Mesendoderm (in vitro differentiated cells): ENCODE measurements around the gene CDH24.

Source experiments
- DNase-seq: peaks from one replicate; pipeline ENCODE4 v3.0.0; 2013
- H2AK5ac ChIP-seq: 2 replicates; pipeline ENCODE4 v1.6.1; 2013; ENCODE audit warnings: low read length, inconsistent platforms
- H2BK120ac ChIP-seq: 2 replicates; pipeline ENCODE4 v1.6.1; 2013; ENCODE audit warnings: low read depth, mild to moderate bottlenecking, low read length, moderate library complexity, mixed read lengths
- H2BK15ac ChIP-seq: replicated peaks from 2 replicates; pipeline ENCODE4 v1.6.1; 2013; ENCODE audit warnings: low read depth, mild to moderate bottlenecking, moderate library complexity
- H2BK5ac ChIP-seq: 2 replicates; pipeline ENCODE4 v1.6.1; 2013; ENCODE audit warnings: low read length, inconsistent platforms
- H3K18ac ChIP-seq: 2 replicates; pipeline ENCODE4 v1.6.1; 2013; ENCODE audit warnings: mild to moderate bottlenecking, low read length, mixed read lengths
- H3K23ac ChIP-seq: one replicate; pipeline ENCODE4 v1.6.1; 2013; ENCODE audit warnings: low read length
- H3K27ac ChIP-seq: 2 replicates; pipeline ENCODE4 v1.5.1; 2013; ENCODE audit warnings: low read depth, mild to moderate bottlenecking, inconsistent platforms, low read length, moderate library complexity
- H3K27me3 ChIP-seq: 2 replicates; pipeline ENCODE4 v1.6.1; 2013; ENCODE audit warnings: low read length, control low read depth, mild to moderate bottlenecking, inconsistent platforms; ENCODE audit not compliant: insufficient read depth, poor library complexity
- H3K36me3 ChIP-seq: 2 replicates; pipeline ENCODE4 v1.6.1; 2013; ENCODE audit warnings: low read length, inconsistent platforms; ENCODE audit not compliant: control insufficient read depth, insufficient read depth
- H3K4ac ChIP-seq: one replicate; pipeline ENCODE4 v1.6.1; 2013; ENCODE audit warnings: low read depth, mild to moderate bottlenecking, low read length, moderate library complexity
- H3K4me1 ChIP-seq: 2 replicates; pipeline ENCODE4 v1.6.1; 2013; ENCODE audit warnings: low read depth, low read length, inconsistent platforms; ENCODE audit not compliant: control insufficient read depth
- H3K4me2 ChIP-seq: 2 replicates; pipeline ENCODE4 v1.6.1; 2013; ENCODE audit warnings: low read length
- H3K4me3 ChIP-seq: 2 replicates; pipeline ENCODE4 v1.5.1; 2013; ENCODE audit warnings: mild to moderate bottlenecking, low read length
- H3K56ac ChIP-seq: one replicate; pipeline ENCODE4 v1.6.1; 2013; ENCODE audit warnings: low read length
- H3K79me1 ChIP-seq: 2 replicates; pipeline ENCODE4 v1.6.1; 2013; ENCODE audit warnings: low read length, inconsistent platforms
- H3K79me2 ChIP-seq: 2 replicates; pipeline ENCODE4 v1.6.1; 2013; ENCODE audit warnings: mild to moderate bottlenecking, low read length; ENCODE audit not compliant: control insufficient read depth, insufficient read depth
- H3K9ac ChIP-seq: 2 replicates; pipeline ENCODE4 v1.6.1; 2013; ENCODE audit warnings: low read length, inconsistent platforms
- H4K5ac ChIP-seq: one replicate; pipeline ENCODE4 v1.6.1; 2013; ENCODE audit warnings: low read length
- H4K8ac ChIP-seq: one replicate; pipeline ENCODE4 v1.6.1; 2013; ENCODE audit warnings: low read depth, mild to moderate bottlenecking, control low read depth, low read length, moderate library complexity
- WGBS: extraction: QIAGEN DNeasy Blood & Tissue Kit; methylation state at CpG from one replicate; pipeline ENCODE4 v1.1.7; 2013; ENCODE audit warnings: low lambda C conversion rate, missing lambda C conversion rate; ENCODE audit not compliant: insufficient coverage; ENCODE audit errors: extremely low coverage; 5-methylcytosine and 5-hydroxymethylcytosine counted together

The CDH24 gene

GRCh38 chr14:23041729-23042128 lies 15.6 kb downstream of the CDH24 start:
- no peaks in the 10 kb centered on the region for H3K27me3 ChIP-seq
- no peaks in the 10 kb centered on the region for H3K79me1 ChIP-seq
- DNase-seq = no peak
- no peak overlapping the region for H3K4me2 ChIP-seq
- no peak overlapping the region for H3K4ac ChIP-seq
- no CpG with 5 or more reads among the region's 8 CpGs for WGBS
- no peak overlapping the region for H4K8ac ChIP-seq
- H3K79me2 ChIP-seq = no peaks in the 10 kb centered on the region
- H3K56ac ChIP-seq = no peak overlapping the region
- H3K18ac ChIP-seq = no peak overlapping the region
- H3K4me3 ChIP-seq = no peak overlapping the region
- no peak overlapping the region for H2BK15ac ChIP-seq
- H2BK120ac ChIP-seq = no peak overlapping the region
- H3K36me3 ChIP-seq = no peaks in the 10 kb centered on the region
- no peak overlapping the region for H2AK5ac ChIP-seq
- H3K23ac ChIP-seq = no peak overlapping the region
- H2BK5ac ChIP-seq = no peak overlapping the region
- H3K4me1 ChIP-seq = peaks cover 4% of the 10 kb centered on the region
- no peak overlapping the region for H3K27ac ChIP-seq
- H4K5ac ChIP-seq = no peak overlapping the region
- no peak overlapping the region for H3K9ac ChIP-seq

GRCh38 chr14:23040100-23040499 lies 17.2 kb downstream of the CDH24 start:
- WGBS = no CpG with 5 or more reads among the region's 4 CpGs
- H2BK5ac ChIP-seq = no peak overlapping the region
- no peak overlapping the region for H2AK5ac ChIP-seq
- H3K4me3 ChIP-seq = no peak overlapping the region
- H3K4ac ChIP-seq = no peak overlapping the region
- H3K36me3 ChIP-seq = no peaks in the 10 kb centered on the region
- no peaks in the 10 kb centered on the region for H3K79me1 ChIP-seq
- H3K56ac ChIP-seq = no peak overlapping the region
- H2BK120ac ChIP-seq = no peak overlapping the region
- no peak overlapping the region for H4K5ac ChIP-seq
- peaks cover 2% of the 10 kb centered on the region for H3K4me1 ChIP-seq
- no peak overlapping the region for H3K18ac ChIP-seq
- H3K4me2 ChIP-seq = no peak overlapping the region
- no peak overlapping the region for H4K8ac ChIP-seq
- H3K23ac ChIP-seq = no peak overlapping the region
- no peaks in the 10 kb centered on the region for H3K27me3 ChIP-seq
- no peak overlapping the region for H3K27ac ChIP-seq
- no peaks in the 10 kb centered on the region for H3K79me2 ChIP-seq
- DNase-seq = no peak
- H2BK15ac ChIP-seq = no peak overlapping the region
- H3K9ac ChIP-seq = no peak overlapping the region

- Histone ChIP-seq H2BK15ac (no peak overlapping the region), H3K36me3 (peaks cover 5% of the 10 kb centered on the region), H2BK5ac (no peak overlapping the region), H3K79me2 (peaks cover 19% of the 10 kb centered on the region), H3K4me2 (no peak overlapping the region), H3K4me3 (no peak overlapping the region), H3K4me1 (peaks cover 2% of the 10 kb centered on the region), H3K27ac (no peak overlapping the region), H3K23ac (no peak overlapping the region), H2AK5ac (no peak overlapping the region), H3K4ac (no peak overlapping the region), H3K27me3 (no peaks in the 10 kb centered on the region), H4K5ac (peak overlapping the region; percentile 7), H3K79me1 (peaks cover 10% of the 10 kb centered on the region), H2BK120ac (no peak overlapping the region), H4K8ac (no peak overlapping the region), H3K56ac (no peak overlapping the region), H3K18ac (no peak overlapping the region), H3K9ac (no peak overlapping the region)
- WGBS = no CpG with 5 or more reads among the region's 14 CpGs
- DNase-seq = no peak
Measured at GRCh38 chr14:23035303-23036144, 21.8 kb downstream of the CDH24 start.

DNA sequence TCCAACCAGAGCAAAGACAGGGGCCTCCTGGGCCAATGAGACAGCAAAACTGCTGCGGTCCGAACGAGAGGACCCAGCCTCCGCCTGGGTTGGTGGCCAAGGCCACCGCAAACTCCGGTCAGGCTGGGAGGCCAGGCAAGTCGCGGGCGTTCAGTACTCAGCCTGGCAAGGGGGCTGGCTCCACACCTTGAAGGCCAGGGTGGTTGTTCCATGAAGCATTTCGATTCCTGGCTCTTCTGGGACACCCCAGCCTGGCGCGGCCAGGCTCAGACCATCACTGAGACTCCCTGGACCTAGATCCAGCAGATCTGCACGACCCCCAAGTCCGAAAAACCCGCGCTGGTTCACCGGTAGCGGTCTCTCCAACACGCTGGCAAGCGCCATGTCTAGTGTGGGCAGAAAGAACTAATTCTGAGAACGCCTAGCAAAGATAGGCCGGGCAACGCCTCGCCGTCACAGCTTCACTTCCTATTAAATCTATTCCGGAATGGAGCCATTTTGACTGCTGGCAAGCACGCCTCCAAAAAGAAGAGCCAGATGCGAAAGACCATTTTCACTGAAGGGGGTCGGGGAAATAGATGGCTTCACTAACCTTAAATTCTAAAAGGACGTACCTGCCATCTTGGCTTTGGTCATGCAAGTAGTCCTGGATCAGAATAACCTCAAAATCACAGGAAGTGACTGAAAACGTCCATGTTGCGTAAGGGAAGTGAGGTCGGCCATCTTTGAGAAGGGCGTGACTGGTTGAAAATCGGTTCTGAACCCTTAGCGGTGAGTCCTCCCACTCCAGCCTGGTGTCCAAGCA lies 22.6 kb downstream of the CDH24 start, which contains the start of gene PSMB5:
PSMB5 (minus strand) TSS at position 403 of the 805 bp plus-strand sequence; CDS start at position 384, 19 bp downstream.
- Histone ChIP-seq H3K4ac (peak within 1 kb of the TSS; percentile 99), H3K79me1 (peaks cover 10% of the 10 kb centered on the region), H2AK5ac (peak within 1 kb of the TSS; percentile 90), H3K4me1 (peaks cover 2% of the 10 kb centered on the region), H3K36me3 (peaks cover 5% of the 10 kb centered on the region), H2BK120ac (peak within 1 kb of the TSS; percentile 68), H3K27ac (peak within 1 kb of the TSS; percentile 62), H3K9ac (peak within 1 kb of the TSS; percentile 99), H2BK5ac (peak within 1 kb of the TSS; percentile 100), H3K18ac (peak within 1 kb of the TSS; percentile 97), H3K56ac (peak within 1 kb of the TSS; percentile 98), H3K23ac (peak within 1 kb of the TSS; percentile 66), H3K4me3 (peak within 1 kb of the TSS; percentile 94), H3K27me3 (no peaks in the 10 kb centered on the region), H4K8ac (peak within 1 kb of the TSS; percentile 90), H2BK15ac (no peak within 1 kb of the TSS), H3K79me2 (peaks cover 19% of the 10 kb centered on the region), H3K4me2 (peak within 1 kb of the TSS; percentile 96), H4K5ac (peak within 1 kb of the TSS; percentile 7)
- DNase-seq = peak; percentile 99
- no CpG with 5 or more reads among the region's 36 CpGs for WGBS

- Histone ChIP-seq H3K56ac (peak overlapping the region; percentile 98), H2BK15ac (no peak overlapping the region), H3K4me3 (peak overlapping the region; percentile 94), H3K27me3 (no peaks in the 10 kb centered on the region), H3K27ac (peak overlapping the region; percentile 54), H3K4me2 (peak overlapping the region; percentile 96), H2AK5ac (peak overlapping the region; percentile 90), H3K79me1 (peaks cover 10% of the 10 kb centered on the region), H3K4me1 (peaks cover 2% of the 10 kb centered on the region), H3K36me3 (peaks cover 7% of the 10 kb centered on the region), H3K79me2 (peaks cover 23% of the 10 kb centered on the region), H3K18ac (peak overlapping the region; percentile 97), H3K23ac (peak overlapping the region; percentile 66), H4K8ac (peak overlapping the region; percentile 90), H2BK120ac (peak overlapping the region; percentile 68), H4K5ac (no peak overlapping the region), H2BK5ac (peak overlapping the region; percentile 93), H3K9ac (peak overlapping the region; percentile 99), H3K4ac (peak overlapping the region; percentile 99)
- WGBS = 100% methylated on average over 1 of the region's 17 CpGs
- no peak for DNase-seq
Measured at GRCh38 chr14:23033801-23034497, 23.4 kb downstream of the CDH24 start.
